T follicular helper cell (primary cell): Measurements from ENCODE around the gene GRIN2C.

Source experiments
- DNase-seq: peaks from one replicate; pipeline ENCODE4 v3.0.0-alpha.2; 2020; ENCODE audit warnings: low read depth

GRIN2C gene

GRCh38 chr17:74846621-74847020, 13.1 kb downstream of the GRIN2C start:
- DNase-seq = no peak

GRCh38 chr17:74843352-74843627, 16.4 kb downstream of the GRIN2C start:
- no peak for DNase-seq

- no peak for DNase-seq
Observed at GRCh38 chr17:74842599-74843351, 16.9 kb downstream of the GRIN2C start.

DNA sequence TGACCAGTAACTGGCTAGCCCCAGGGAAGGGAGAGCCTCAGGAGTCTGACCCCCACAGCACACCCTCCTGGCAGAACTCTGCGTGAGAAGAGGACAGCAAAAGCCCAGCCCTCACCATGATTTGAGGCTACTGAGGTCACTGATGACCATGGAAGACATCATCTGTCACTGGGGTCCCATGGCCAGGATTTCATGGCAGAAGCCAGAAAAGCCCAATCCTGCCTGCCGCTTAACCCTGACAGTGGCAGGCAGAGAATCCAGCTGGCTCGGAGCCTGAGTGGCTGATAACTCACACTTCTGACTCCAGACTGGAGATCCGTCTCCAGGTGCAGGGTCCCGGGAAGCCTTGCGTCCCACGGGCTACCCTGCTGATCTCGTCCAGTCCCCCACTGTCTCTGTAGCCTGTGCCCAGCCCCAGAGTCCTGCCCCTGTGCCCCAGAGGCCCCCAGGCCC, 17.5 kb downstream of the GRIN2C start:
- DNase-seq = no peak

- DNase-seq = no peak
Observed at GRCh38 chr17:74840989-74841666, 18.6 kb downstream of the GRIN2C start.

- DNase-seq = no peak
Observed at GRCh38 chr17:74839990-74840852, 19.5 kb downstream of the GRIN2C start.

GRCh38 chr17:74838274-74838673, 21.4 kb downstream of the GRIN2C start:
- DNase-seq = no peak

- no peak for DNase-seq
Observed at GRCh38 chr17:74836691-74837467, 22.8 kb downstream of the GRIN2C start.

- no peak for DNase-seq
Observed at GRCh38 chr17:74836191-74836590, 23.5 kb downstream of the GRIN2C start.

DNA sequence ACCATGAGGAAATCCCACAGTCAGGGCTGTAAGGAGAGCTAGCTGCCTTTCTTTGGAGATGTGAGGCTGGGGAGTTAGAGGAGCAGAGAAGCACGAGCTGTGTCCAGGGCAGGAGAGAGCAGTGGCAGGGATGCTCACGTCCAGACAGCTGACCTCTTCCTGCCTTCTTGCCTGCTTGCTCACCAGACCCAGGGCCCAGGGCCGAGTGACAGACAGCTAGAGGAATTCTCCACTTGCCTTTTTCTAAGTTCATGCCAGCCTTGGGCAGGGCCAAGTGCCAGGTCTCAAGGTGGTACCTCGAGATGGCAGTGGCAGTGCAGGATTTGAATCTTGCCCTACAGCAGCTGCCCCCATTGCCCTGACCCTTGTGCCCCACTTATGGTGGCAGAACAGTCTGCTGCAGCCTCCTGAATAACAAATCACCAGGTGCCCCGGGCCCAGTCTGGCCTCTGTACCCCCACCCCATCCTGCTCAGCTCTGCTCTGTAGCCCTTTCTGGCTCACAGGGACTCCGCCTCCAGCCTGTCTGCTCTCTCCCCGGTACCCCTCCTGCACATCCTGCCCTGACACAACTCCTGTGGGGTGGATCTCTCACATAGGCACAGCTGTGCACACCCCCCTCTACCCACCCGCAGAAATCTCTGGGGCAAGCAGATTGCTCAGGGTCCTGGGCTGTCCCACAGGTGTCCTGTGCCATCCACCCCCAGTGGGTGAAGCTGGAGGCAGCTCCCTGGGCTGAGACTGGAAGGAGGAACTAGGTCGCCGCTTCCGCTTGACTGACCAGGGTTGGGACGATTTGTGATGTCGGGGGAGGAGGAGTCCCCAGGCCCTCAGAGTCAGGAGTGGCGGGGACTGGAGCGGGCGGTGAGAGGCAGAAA, 25.9 kb downstream of the GRIN2C start:
- no peak for DNase-seq

- no peak for DNase-seq
Observed at GRCh38 chr17:74832421-74832820, 27.3 kb downstream of the GRIN2C start.

- no peak for DNase-seq
Observed at GRCh38 chr17:74831444-74832146, 28.1 kb downstream of the GRIN2C start.

DNA sequence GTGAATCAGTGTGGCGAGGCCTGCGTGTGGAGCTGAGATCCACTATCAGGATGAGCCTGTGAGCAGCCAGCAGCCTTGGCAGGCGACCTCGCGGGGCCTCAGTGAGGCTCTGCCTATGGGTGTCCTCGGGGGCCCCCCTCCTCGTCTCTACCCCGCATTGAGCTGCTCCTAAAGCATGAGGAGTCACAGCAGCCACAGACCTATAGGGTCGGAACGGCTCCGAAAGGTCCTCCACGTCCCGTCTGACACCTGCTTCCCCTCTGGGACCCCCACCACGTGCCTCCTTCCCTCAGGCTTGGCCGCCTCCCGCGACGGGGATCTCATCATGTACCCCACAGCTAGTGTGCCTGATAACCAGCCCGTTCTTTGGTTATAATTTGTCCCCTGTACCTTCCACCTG, 28.8 kb downstream of the GRIN2C start:
- no peak for DNase-seq

GRCh38 chr17:74827800-74828199, 31.9 kb downstream of the GRIN2C start:
- no peak for DNase-seq

DNA sequence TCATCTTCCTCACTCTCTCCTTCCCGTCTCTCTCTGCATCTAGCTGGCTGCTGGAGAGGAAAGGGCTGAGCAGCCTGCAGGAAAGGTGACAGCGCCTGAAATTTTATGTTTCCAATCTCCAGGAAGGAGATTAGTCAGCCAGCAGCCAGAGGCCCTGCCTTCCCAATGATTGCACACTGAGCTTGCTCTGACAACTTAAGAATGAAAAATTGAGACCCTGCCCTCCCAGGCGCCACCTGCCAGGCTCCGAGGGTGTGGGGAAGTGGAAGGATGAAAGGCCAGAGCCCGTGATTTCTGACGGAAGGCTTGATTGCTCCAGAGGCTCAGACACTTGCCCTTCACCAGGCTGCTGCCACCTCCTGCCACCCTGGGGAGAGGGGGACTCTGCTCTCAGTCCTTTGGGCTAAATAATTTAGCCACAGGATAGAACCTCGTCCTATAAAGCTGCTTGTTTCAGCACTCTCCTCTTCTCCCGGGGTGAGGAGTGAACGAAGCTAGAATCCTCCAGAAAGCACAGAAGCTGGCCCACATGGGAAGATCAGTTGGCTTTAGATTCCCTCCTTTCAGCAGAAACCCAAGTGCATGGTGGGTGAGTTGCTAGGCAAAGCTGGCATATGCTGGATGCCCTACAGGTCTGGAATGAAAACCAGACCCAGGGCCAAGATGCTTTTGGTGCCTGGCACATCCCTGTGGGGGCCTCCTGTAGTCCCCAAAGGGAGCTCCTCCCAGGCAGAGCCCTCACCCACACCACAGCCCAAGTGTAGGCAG, 33.5 kb downstream of the GRIN2C start:
- DNase-seq = no peak

DNA sequence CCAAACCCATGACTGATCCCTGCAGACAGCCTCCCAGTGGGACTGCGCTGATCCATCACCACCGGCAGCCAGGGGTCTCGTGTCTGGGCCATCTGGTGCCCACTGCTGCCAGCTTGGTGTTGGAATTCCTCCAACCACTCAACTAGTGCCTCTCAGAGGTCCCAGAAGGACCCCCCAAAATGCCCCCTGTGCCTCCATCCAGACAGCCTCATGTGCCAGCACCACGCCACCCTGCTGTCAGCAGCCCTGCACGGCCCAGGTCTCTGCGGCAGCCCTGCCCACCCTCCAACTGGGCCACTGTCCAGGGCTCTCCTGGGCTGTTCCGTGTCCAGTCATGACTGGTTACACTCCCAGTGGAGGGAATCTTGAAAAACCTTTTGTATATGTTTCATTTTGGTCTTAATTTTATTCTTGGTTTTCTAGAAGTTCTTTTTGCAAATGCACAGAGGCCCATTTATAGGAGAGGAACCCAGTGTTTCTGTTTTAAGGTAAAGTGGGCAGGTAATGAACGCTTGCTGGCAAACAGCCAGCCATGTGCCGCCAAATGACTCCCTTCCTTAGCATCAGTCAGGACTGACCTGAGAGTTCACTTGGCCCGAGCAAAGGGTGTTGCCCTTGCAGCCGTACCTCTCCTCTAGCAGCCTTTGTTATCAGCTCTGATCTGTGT, 34.6 kb downstream of the GRIN2C start:
- DNase-seq = no peak

- no peak for DNase-seq
Observed at GRCh38 chr17:74822939-74823367, 36.7 kb downstream of the GRIN2C start.

DNA sequence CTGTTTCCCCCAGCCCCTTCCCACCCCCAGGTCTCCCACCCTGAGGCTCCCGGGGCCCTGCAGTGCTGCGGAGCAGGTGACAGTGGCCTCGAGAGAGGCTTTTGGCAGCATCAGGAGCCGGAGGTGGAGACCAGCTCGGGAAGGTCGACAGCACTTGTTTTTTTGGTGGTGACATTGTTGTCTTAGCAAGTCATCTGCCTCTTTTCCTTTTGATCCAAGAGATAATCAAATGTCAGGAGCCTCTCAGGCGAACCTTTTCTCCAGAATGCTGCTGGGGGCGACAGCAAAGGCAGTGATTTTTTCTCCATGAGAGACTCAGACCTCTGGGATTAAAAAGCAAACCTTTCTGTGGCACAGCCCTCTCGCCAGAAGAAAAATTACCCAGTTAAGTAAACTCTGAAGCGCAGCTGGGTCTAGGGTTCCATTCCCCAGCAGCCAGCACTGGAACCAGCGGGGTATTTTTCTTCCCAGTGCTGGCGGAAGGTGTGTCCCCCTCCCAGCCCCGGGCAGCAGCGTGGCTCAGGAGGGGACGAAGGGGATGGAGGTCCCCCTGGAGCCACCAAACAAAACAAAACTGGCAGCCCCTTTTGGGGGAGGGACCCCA, 37.2 kb downstream of the GRIN2C start:
- no peak for DNase-seq
